Endothelial cell of umbilical vein (primary cell): ENCODE data around the gene PNPO. TPM values are rescaled to one million over a fixed set of nuclear protein-coding genes. Genes with fewer than 3 reads are reported as not detected.

Experiments used
- BruUV-seq: library from RNA; stranded (reverse); fragments of 400-500 nt; replicated peaks from 2 replicates; lab custom pipeline; 2021; lab: Mats Ljungman, UMichigan
- CTCF ChIA-PET: fragments of 300-600, 350-600 bp; sonication (Branson Sonifier 250); formaldehyde crosslinking; loops from one replicate; lab custom pipeline; 2021; ENCODE audit warnings: antibody characterized with exemption, inconsistent platforms; lab: Charles Lee
- POLR2A ChIA-PET: fragments of 300-600, 350-600 bp; sonication (Branson Sonifier 250); formaldehyde crosslinking; loops from one replicate; lab custom pipeline; 2021; ENCODE audit warnings: antibody characterized with exemption, inconsistent platforms; lab: Charles Lee
- DNase-seq: peaks from one replicate; pipeline ENCODE4 v3.0.0-alpha.2; 2011; ENCODE audit warnings: low read depth, low spot score
- FAIRE-seq: peaks from 2 replicates; lab custom pipeline; 2011; peaks lifted over from hg19 to GRCh38; lab: Jason Lieb, UNC
- H2AFZ ChIP-seq: 2 replicates; pipeline ENCODE4 v1.6.0; 2012; ENCODE audit warnings: low read depth, low read length, control low read depth, inconsistent platforms
- H3K27ac ChIP-seq: 2 replicates; pipeline ENCODE4 v1.5.1; 2011; ENCODE audit warnings: low read depth, mild to moderate bottlenecking, control low read depth, low read length, moderate library complexity; ENCODE audit not compliant: insufficient read depth
- H3K27me3 ChIP-seq, 2 experiments: 2 replicates each; pipeline versions ENCODE4 v1.6.0 to v1.6.1; 2011; ENCODE audit warnings: low read length in 2 of 2, mixed read lengths in 1 of 2; ENCODE audit not compliant: control insufficient read depth in 2 of 2, insufficient read depth in 2 of 2
- H3K36me3 ChIP-seq, 2 experiments: 2 replicates in 1 of 2; 3 replicates in 1 of 2; pipeline ENCODE4 v1.5.1; 2011; ENCODE audit warnings: low read length in 2 of 2, mild to moderate bottlenecking in 1 of 2, moderate library complexity in 1 of 2; ENCODE audit not compliant: control insufficient read depth in 2 of 2, insufficient read depth in 2 of 2; ENCODE audit errors: extremely low read depth in 1 of 2
- H3K4me1 ChIP-seq: 3 replicates; pipeline ENCODE4 v1.5.1; 2011; ENCODE audit warnings: mild to moderate bottlenecking, low read length; ENCODE audit not compliant: control insufficient read depth, insufficient read depth; ENCODE audit errors: extremely low read depth
- H3K4me2 ChIP-seq: 2 replicates; pipeline ENCODE4 v1.6.1; 2011; ENCODE audit warnings: low read length, control low read depth, mixed read lengths; ENCODE audit not compliant: insufficient read depth
- H3K4me3 ChIP-seq, 3 experiments: fragments of 200-600 bp in 1 of 3; sonication (generic), shearing (Covaris generic) in 1 of 3; replicated peaks in 1 of 3; 2 replicates each; pipeline ENCODE4 v1.5.1; 2011 to 2016; ENCODE audit warnings: control low read depth in 3 of 3, low read length in 3 of 3, mild to moderate bottlenecking in 2 of 3, inconsistent platforms in 1 of 3, low read depth in 1 of 3, moderate library complexity in 1 of 3; ENCODE audit not compliant: insufficient read depth in 1 of 3
- H3K79me2 ChIP-seq: 2 replicates; pipeline ENCODE4 v1.6.0; 2012; ENCODE audit warnings: low read length, inconsistent platforms; ENCODE audit not compliant: control insufficient read depth, insufficient read depth
- H3K9ac ChIP-seq: replicated peaks from 2 replicates; pipeline ENCODE3; 2011; ENCODE audit warnings: low read length, control low read depth; ENCODE audit not compliant: insufficient read depth; ENCODE audit errors: extremely low read depth
- H3K9me1 ChIP-seq: replicated peaks from 3 replicates; pipeline ENCODE4 v1.6.0; 2011; ENCODE audit warnings: mild to moderate bottlenecking, low read length; ENCODE audit not compliant: control insufficient read depth, insufficient read depth; ENCODE audit errors: extremely low read depth
- H3K9me3 ChIP-seq: replicated peaks from 2 replicates; pipeline ENCODE4 v1.5.1; 2012; ENCODE audit warnings: low read length, inconsistent platforms; ENCODE audit not compliant: control insufficient read depth, insufficient read depth
- H4K20me1 ChIP-seq: replicated peaks from 2 replicates; pipeline ENCODE3; 2011; ENCODE audit warnings: mild to moderate bottlenecking, low read length; ENCODE audit not compliant: control insufficient read depth, insufficient read depth; ENCODE audit errors: extremely low read depth
- CTCF ChIP-seq, 2 donors: IDR thresholded peaks; 1 replicate in 1 of 2; 2 replicates in 1 of 2; pipeline ENCODE4 v1.5.1; 2011; ENCODE audit warnings: low read length in 2 of 2, mild to moderate bottlenecking in 2 of 2, moderate library complexity in 2 of 2, control low read depth in 1 of 2, inconsistent platforms in 1 of 2, low read depth in 1 of 2; ENCODE audit not compliant: insufficient read depth in 1 of 2; ENCODE audit errors: extremely low read depth in 1 of 2
- EZH2 ChIP-seq: IDR thresholded peaks from 2 replicates; pipeline ENCODE4 v1.6.1; 2012; ENCODE audit warnings: borderline replicate concordance, low read depth, mild to moderate bottlenecking, moderate library complexity, low read length, inconsistent platforms; ENCODE audit not compliant: severe bottlenecking
- FOS ChIP-seq: IDR thresholded peaks from 2 replicates; pipeline ENCODE4 v1.6.1; 2011; ENCODE audit warnings: mild to moderate bottlenecking, low read length, moderate library complexity, borderline replicate concordance; ENCODE audit not compliant: insufficient read depth
- GATA2 ChIP-seq: IDR thresholded peaks from 2 replicates; pipeline ENCODE4 v1.7.0; 2011; ENCODE audit warnings: low read depth, mild to moderate bottlenecking, moderate library complexity, mixed read lengths, low read length; ENCODE audit not compliant: insufficient read length, insufficient read depth
- JUN ChIP-seq: IDR thresholded peaks from 2 replicates; pipeline ENCODE4 v1.6.1; 2011; ENCODE audit warnings: borderline replicate concordance, low read depth; ENCODE audit not compliant: insufficient read length, insufficient read depth
- MAX ChIP-seq: IDR thresholded peaks from 2 replicates; pipeline ENCODE4 v1.6.1; 2011; ENCODE audit not compliant: insufficient read depth, insufficient read length
- MYC ChIP-seq: IDR thresholded peaks from one replicate; pipeline ENCODE4 v1.6.1; 2011; ENCODE audit warnings: mild to moderate bottlenecking, low read depth, low read length
- POLR2A ChIP-seq: IDR thresholded peaks from 2 replicates; pipeline ENCODE4 v1.6.1; 2012; ENCODE audit warnings: low read depth, mild to moderate bottlenecking, control low read depth, low read length
- POLR2AphosphoS5 ChIP-seq: IDR thresholded peaks from 2 replicates; pipeline ENCODE4 v1.6.1; 2012; ENCODE audit warnings: low read depth, mild to moderate bottlenecking, control low read depth, low read length, moderate library complexity; ENCODE audit not compliant: insufficient read depth
- dilution Hi-C: fragments of 300-500 bp; cut with MboI; formaldehyde crosslinking; loops from one replicate; pipeline ENCODE4 v1.15.0; 2019; ENCODE audit warnings: low sequenced_read_pairs; ENCODE audit not compliant: extremely low pct_ligation_motif_present
- intact Hi-C: fragments of 100-400 bp; cut with micrococcal nuclease; formaldehyde crosslinking; loops from one replicate; pipeline ENCODE4 v1.10.0; 2022
- polyA plus RNA-seq, 4 experiments: library from polyadenylated mRNA; depleted of rRNA in 3 of 4; stranded (reverse) in 3 of 4; unstranded in 1 of 4; fragments of >200 nt; gene quantifications; 2 replicates each; pipeline versions ENCODE4 v1.2.1 to v1.2.3, GENCODE V29; 2011 to 2012; ENCODE audit warnings: missing spikeins in 1 of 4
- total RNA-seq: library from RNA; stranded (reverse); gene quantifications from 2 replicates; pipeline ENCODE4 v1.2.3, GENCODE V29; 2021

PNPO gene
- total and polyA plus RNA-seq, 2 donors (not counting 3 experiments of a cell fraction or from before 2014, with no cell fraction given) = 19.7 to 22.0 TPM

- Histone ChIP-seq H3K9me1 (no peaks in the 10 kb centered on the region), H3K36me3 (no peaks in the 10 kb centered on the region), H4K20me1 (no peaks in the 10 kb centered on the region), H3K9me3 (no peaks in the 10 kb centered on the region), H3K9ac (no peak overlapping the region), H3K4me1 (peaks cover 4% of the 10 kb centered on the region), H2AFZ (no peak overlapping the region), H3K4me2 (no peak overlapping the region), H3K4me3 (no peak overlapping the region), H3K79me2 (no peaks in the 10 kb centered on the region), H3K27ac (no peak overlapping the region), H3K27me3 (no peaks in the 10 kb centered on the region)
- CTCF ChIA-PET = interaction anchor here (0.6 to 2.6 kb wide), 3 partner anchors 26 to 32 kb away, joined by 3 to 7 read pairs (median 3); partner anchors contain the start of gene PNPO
- DNase-seq (no peak), FAIRE-seq (no peak)
- TF ChIP-seq EZH2 (no peak), POLR2AphosphoS5 (no peak), MAX (no peak), MYC (no peak), FOS (no peak), CTCF (IDR thresholded peaks at IDR 0.05; ENCODE audit: extremely low read depth in 1 of 2, insufficient read depth in 1 of 2, low read depth in 1 of 2, low read length in 2 of 2) (no peak), GATA2 (no peak), JUN (no peak), POLR2A (no peak)
- dilution Hi-C loops (no loop called here), intact Hi-C loops (no loop called here)
- BruUV-seq = no TSS peak
- POLR2A ChIA-PET = no interaction called here
These were observed 25.5 kb upstream of the PNPO start for GRCh38 chr17:47915776-47916398.
